Breast epithelium (tissue), 3 donors: ENCODE data around the gene SMAD7.

ENCODE experiments used
- CTCF ChIP-seq, 3 donors: fragments of 450-650 bp; IDR thresholded peaks; one replicate each; pipeline ENCODE4 v1.5.1; 2016 to 2017; ENCODE audit warnings: antibody characterized with exemption in 3 of 3, mild to moderate bottlenecking in 3 of 3, moderate library complexity in 3 of 3
- POLR2AphosphoS5 ChIP-seq, 3 donors: sonication (generic); formaldehyde crosslinking; IDR thresholded peaks; one replicate each; pipeline ENCODE4 v1.6.1; 2017; ENCODE audit warnings: antibody characterized with exemption in 3 of 3

GRCh38 chr18:48954886-48955819 is 4.4 kb upstream of the SMAD7 start:
- TF ChIP-seq CTCF (IDR thresholded peaks at IDR 0.05) (no peak), POLR2AphosphoS5 (IDR thresholded peaks at IDR 0.05) (no peak)
